NCI-H2029 treated with DMSO at 0.1 percent for 48 hours (cell line): Measurements from ENCODE around the gene TIGAR.

Source experiments
- DNase-seq: peaks from one replicate; lab custom pipeline; 2025; lab: John Stamatoyannopoulos, UW

Gene TIGAR

DNA sequence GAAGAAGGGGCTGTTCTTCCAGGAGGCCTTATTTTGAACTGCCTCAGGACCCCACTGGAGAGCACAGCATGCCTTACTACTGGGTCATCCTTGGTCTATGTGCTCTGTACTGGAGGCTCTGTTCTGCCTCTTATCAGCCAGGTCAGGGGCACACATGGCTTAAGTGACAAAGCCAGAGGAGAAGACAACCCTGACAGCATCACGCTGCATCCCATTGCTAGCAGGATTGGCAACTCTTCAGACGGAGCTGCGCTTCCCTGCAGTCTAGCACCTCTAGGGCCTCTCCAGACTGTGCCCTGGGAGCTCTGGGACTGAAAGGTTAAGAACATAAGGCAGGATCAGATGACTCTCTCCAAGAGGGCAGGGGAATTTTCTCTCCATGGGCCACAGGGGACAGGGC, 17.3 kb upstream of the TIGAR start:
- DNase-seq, result no peak

DNA sequence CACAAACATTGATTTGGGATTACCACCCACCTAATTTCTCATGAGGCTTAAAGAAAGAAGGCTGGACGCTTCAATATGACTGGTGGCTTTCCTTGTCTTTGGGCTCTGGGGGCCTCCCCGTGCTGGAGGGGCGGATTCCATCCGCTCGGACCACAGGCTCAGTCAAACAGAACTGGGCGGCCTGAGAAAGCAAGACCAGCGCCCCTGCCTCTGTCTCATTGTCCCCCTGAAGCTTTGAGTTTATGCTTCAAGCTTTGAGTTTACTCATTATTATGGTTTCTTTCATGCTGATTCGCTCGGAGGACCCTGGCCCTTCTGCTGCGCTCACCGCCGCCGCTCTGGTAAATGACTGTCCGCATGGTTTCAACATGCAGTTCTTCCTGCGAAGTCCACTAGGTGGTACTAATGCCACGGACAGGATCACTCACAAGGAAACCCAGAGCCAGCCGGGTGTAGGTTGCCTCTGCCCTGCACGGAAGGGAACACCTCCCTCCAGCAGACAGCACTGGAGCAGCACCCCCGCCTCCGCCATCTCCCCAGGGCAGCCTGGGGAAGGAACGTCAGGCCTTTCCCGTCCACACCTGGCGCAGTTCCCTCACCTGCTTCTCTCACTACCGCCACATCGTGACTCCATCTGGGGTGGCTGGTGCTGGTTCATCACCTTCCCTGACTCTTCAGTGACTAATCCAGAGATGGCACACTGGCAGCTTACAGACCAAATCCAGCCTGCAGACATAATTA, 13.2 kb upstream of the TIGAR start:
- peak; percentile 21 for DNase-seq

DNA sequence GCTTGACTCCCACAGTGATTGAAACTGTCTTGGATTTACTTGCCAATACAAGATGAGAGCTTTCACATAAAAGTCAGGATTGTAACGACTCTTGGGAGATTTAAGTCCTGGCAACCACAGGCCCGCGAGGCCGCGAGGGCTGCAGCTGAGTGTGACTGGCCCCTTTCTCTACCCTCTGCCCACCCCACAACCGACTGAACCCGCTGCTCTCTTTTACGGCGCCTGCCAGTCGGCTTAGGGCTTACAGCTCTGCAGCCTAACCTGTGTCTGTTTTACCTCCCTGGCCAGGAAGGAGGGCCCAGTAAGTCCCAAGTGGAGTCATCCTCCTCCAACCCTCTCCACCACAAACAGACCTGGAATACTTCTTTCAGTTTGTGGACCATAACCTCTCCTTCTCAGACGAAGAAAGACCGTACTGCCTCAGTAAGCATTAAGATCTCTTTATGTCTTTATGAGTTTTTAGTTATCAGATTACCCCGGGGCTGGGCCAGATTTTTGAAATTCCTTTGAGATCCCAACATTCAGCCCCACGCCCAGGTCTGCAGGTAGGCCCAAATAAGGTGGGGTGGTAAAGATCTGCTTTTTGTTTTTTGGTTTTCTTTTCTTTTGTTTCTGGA, 12.6 kb upstream of the TIGAR start:
- DNase-seq, result no peak

DNA sequence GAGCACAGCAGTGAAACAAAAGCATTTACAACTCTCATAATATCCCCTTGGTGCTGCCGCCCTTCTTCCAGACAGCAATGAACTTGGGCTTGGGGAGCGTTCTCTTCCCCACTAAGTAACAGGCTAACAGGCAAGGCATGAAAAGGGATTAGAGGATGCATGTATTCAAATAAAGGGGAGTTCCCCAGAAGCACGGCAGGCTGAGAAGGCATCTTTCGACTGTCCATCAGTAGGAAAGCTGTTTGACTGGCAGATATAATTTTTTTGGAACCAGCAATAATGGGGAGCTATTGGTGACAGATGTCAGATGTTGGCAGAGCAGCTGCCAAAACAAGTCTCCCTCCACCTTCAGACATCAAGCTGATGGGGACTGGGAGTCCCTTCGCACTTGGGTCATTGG, 9.2 kb upstream of the TIGAR start:
- DNase-seq, result no peak

DNA sequence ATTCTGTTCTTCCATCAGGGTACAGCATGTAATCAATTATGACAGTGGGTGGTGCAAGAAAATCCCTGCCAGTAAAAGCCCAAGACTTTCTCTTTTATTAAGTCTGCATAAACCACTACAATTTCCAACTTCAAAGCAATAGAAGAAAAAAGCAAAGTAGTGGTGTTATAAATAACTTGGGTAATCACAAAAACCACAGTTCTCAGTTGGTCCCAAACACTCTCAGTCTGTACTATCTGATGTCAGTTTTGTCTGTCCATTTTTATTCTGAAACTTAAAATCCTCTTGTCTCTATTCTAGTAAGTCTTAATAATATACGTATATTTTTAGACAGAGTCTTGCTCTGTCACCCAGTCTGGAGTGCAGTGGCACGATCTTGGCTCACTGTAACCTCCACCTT, 8.8 kb upstream of the TIGAR start:
- DNase-seq, result no peak

DNA sequence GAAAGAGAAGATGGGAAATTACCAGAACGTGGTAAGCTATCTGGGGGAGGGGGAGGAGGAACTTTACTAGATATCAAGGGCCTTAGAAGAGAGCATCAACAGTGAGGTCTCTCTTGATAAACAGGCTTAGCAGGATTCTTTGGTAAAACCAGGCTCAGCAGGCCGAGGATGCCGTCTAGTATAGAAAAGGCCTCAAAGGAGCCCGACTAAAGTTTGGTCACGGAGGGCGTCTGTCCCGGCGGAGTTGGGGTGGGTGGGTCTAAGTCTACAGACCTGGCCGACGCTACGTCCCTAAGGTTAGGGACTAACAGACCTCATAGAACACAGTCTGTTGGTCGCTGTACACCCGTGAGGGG, 538 bp upstream of the TIGAR start:
- DNase-seq, result no peak

DNA sequence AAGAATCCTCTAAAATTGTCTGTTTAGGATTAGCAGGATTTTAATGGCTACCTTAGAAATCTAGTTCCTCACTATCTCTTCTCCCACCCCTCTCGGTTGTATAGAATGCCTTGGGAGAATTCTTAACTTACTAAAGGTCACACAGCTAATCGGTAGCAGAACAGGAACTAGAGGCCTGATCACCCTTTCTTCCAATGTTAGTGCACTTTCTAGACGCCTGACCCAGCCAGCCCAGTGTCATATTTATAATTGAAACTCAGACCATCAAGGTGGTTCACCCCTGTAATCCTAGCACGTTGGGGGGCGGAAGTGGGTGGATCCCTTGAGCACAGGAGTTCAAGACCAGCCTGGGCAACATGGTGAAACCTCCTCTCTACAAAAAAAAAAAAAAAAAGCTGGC, 1.7 kb downstream of the TIGAR start:
- no peak for DNase-seq

DNA sequence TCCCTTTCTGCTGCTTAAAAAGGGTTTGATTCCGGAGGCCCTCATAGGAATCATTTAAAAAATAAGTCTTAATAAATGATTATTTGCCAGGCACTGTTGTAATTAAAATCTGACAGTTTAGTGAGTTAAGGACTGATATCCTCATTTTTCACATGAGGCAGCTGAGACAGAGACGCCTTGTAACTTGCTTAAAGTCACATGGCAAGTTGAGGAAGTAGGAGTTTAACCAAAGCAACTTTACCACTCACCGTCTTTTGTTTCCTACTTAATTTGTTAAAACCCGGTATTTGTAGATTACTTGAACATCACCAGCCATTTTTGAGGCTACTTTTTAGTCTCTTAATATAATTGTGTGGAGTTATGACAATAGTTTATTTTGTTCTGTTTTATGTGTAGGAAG, 2.4 kb downstream of the TIGAR start:
- DNase-seq, result no peak

DNA sequence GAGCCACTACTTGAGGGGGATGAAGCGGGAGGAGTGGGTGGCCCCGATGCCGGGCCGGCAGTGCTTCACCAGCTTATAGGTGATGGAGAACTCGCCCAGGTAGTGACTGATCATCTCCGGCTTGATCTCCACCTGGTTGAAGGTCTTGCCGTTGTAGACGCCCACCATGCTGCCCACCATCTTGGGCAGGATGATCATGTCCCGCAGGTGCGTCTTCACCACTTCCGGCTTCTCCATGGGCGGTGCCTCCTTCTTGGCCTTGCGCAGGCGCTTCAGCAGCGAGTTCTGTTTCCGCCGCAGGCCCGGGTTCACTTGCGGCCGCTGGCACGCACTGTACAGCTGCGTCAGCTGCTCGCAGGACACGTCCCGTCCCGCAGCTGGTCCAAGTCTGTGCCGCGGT, 3.4 kb downstream of the TIGAR start:
- DNase-seq, result no peak

DNA sequence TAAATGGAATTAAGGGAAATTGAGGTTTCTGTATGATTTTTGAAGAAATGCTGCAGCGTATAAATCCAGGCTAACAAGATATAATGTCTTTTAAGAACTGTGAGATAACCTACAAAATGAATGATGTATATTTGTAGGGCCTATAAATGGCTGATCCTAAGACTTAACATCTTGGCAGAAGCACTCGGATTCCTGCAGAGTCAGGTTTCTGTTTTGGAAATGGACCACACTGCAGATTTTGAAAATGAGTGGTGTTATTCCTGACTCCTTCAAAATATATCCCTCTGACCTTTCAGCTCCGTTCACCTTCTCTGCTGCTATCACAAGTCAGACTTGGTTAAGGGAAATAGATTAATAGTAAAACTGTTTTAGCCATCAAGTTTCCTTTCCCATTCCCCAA, 5.0 kb downstream of the TIGAR start:
- no peak for DNase-seq

DNA sequence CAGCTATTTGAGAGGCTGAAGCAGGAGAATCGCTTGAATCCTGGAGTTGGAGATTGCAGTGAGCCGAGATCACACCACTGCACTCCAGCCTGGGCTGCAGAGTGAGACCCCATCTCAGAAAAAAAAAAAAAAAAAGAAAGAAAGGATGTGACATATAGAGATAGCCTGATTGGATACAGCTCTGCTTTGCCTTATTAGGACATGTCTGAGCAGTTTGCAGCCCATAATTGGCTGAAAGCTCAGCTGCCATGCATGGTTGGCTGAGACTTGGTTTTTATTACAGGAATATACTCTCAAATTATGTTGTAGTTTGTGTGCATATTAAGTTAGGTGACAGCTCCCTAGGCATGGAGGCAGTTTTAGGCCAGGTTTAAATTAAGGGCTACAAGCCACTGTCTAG, 6.3 kb downstream of the TIGAR start:
- no peak for DNase-seq

DNA sequence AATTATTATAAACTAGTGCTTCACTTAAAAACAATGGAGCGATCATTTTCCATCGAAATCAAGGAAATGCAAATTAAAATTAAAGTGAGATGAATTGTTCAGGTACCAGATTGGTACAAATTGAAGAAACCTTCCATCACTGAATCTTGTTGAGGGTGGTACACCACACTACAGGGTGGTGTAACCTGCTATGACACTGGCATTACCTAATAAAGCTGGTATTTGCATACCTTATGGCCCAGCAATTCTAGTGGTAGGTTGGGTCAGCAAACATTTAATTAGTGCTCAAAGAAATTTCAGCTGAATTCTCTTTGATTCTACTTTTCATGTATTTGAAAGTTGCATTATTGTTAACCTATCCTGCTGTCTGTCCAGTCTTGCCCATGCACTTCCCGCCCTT, 9.2 kb downstream of the TIGAR start:
- no peak for DNase-seq

DNA sequence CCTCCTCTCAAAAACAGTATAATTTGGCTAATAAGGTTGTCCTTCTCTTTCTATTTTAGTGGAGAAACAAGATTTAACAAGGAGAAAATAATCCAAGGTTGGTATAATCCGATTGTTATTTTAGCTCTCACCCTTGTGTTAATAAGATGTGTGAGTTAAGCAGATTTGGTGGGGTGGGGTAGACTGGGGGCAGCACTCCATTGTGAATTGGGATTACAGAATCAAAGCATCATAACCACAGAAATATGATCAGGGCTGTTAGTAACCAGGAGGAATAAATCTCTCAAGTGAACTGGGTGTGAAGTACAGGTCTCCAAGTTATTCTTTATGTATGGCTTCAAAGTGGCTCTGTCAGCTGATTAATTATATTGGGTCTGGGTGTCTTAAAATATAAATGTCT, 10.2 kb downstream of the TIGAR start:
- DNase-seq, result no peak

DNA sequence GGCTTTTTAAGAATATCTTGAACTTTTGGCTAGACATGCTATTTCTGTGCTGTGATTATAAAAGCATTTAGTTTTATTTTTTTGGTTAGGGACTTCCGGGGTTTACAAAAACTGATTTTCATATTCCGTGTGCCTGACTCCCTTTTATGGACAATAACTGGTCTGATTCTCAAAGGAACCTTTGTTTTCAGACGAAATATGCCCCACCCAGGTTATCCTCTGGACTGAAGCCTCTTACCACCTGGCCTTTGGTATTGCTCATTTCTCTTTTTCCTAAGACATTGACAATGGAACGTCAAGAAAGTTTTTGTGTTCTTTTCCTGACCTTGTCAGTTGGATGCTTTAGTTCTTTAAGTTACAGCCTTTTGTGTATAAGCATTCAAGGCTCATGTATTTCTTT, 10.8 kb downstream of the TIGAR start:
- DNase-seq, result no peak

DNA sequence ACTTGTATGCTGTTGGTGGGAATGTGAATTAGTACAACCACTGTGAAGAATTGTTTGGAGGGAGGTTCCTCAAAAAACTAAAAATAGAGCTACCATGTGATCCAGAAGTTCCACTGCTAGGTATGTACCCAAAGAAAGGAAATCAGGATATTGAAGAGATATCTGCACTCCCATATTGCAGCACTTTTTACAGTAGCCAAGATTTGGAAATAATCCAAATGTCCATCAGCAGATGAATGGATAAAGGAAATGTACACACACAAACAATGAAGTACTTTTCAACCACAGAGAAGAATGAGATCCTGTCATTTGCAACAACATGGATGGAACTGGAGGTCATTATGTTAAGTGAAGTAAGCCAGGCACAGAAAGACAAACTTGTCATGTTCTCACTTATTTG, 25.9 kb downstream of the TIGAR start:
- no peak for DNase-seq

DNA sequence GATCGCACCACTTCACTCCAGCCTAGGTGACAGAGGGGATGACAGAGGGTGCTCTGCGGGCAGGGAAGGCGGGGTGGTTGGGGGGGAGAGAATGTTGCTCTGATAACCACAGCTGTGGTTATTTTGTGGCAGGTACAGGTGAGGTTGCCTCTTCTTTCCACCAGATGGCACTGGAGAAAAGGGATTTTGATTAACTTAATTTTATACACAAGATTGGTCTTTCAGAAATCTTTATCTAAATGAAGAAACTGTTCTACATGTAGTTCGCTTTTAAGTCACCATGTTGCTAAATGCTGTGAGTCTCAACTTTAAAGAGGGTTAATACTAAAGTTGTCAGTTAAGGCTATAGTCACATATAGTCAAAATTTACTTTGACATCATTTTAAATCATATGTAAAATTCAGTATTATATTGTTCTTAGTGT, 32.8 kb downstream of the TIGAR start:
- DNase-seq, result no peak

DNA sequence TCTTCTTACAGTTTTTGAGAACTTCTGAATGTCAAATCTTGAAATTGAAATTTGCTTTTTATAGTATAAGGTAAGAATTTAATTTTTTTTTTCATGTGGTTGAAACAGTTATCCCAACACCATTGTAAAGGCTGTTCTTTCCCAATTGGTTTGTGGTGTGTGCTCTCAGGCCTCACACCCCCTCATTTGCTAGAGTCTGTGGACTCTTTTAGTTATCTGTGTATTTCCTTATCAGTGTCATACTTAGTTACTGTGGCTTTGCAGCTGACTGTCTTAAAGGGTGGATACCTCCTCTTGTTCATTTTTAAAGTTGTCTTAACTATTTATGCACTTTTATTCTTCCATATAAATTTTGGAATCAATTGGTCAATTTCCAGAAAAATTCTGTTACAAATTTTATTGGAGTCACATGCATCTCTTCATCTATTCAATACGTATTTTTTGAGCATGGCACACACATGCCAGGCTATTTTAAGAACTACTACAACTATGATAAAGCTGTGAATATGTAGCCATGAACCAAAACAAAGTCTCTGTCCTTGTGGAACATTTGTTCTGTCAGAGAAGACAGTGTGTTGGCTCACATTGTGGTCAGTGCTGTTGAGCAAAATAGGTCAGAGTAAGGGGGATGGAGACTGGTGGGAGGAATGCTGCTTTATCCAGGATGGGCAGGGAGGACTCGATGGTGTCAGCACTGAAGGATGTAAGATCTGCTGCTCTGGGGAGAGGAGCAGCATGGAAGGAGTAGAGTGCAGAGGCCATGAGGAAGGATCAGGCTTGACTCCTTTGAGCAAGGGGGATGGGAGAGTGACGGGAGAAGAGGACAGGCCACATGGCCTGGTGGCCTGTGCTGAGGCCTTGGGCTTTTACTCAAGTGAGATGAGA, 34.4 kb downstream of the TIGAR start:
- DNase-seq, result no peak

DNA sequence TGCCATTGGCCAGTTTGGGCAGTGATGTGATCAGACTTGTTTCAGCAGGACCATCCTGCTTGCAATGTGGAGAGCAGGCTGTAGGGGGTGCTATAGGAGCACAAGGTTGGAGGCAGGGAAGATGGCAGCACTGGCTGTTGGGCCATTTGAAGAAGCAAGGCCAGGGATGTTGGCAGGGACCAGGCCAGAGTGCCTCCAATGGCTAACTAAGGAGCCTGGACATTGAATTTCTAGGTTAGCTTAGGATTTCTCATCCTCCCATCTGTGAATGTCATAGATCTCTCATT, 35.0 kb downstream of the TIGAR start:
- no peak for DNase-seq

DNA sequence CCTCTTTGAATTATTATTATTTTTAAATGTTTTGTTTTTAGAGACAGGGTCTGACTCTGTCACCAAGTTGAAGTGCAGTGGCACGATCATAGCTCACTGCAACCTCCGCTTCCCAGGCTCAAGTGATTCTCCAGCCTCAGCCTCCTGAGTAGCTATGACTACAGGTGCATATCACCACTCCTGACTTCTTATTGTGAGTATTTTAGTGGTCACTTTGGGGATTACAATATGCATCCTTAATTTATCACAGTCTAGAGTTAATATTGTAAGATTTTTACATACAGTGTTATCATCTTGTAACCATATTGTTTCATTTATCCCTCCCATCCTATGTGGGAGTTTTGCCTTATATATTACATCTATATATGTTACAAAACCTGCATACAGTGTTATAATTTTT, 45.1 kb downstream of the TIGAR start:
- DNase-seq, result no peak

DNA sequence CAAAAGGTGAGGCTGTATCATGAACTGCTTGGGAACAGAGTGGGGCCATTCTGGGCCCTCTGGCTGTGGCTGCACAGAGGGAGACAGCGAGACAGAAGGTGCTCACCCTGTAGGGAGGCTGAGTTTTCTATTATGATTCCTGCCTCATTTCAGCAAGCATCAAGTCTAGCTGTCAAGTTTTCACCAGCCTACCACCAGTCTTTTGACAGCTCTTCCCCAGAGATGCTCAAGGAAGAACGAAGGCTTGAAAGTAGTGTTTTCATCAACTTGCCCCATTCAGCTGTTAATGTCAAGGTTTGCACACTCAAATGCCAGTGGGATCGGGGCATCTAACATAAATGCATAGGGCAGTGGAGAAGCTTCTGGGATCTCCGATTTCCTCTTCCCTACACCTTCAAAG, 48.5 kb downstream of the TIGAR start:
- no peak for DNase-seq

DNA sequence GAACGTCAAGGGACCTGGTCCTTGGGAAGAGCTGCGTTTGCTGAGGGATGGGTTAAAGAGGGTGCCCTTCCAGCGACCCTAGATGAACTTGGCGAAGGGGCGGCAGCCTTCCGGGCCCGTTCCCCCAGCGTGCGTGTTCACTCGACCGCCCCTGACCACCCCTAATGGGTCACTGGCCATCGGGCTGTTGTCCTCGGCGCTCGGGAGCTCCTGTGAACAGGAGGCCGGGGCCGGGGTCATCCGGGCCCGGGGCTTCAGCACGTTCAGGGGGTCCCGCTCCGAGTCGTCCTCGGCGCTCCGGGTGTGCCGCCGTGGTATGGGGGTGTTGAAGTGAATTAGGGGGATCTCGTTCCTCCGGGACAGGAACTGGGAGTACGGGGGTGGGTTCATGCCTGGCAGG, 49.3 kb downstream of the TIGAR start:
- no peak for DNase-seq

DNA sequence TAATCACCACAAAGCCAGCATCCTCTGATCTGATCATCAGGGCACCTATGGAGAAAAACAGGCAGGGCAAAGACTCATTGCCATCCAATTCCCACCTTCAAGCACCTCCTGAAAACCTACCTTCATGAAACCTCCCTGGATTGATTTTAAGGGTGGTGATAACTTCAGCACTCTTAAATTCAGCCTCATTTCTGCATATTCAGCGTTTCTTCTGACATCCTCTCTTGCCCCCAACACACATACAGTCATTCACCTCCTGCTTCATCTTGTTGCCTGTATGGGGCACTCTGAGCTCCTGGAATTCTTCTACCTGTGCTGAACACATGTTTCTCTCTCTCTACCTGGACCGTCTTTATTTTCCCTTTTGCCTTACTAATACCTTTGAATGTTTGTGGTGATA, 51.6 kb downstream of the TIGAR start:
- no peak for DNase-seq

DNA sequence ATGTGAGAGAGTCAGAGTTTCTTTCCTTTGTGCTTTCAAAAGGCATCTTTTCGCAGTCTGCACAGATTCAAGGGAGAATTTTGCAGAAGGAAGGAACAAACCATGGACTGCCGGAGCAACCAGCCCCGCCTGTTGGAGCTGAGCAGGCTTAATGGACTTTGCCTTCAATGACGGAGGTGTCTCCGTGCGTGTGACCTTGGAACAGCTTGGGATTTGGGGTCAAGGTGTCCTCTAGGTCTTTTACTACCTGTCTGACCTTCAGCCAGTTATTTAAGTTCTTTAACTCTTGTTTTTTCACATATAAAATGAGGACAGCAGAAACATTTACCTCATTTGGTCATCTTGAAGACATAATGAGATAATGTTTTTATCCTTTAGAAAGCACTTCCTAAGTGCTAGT, 54.4 kb downstream of the TIGAR start:
- DNase-seq, result no peak

DNA sequence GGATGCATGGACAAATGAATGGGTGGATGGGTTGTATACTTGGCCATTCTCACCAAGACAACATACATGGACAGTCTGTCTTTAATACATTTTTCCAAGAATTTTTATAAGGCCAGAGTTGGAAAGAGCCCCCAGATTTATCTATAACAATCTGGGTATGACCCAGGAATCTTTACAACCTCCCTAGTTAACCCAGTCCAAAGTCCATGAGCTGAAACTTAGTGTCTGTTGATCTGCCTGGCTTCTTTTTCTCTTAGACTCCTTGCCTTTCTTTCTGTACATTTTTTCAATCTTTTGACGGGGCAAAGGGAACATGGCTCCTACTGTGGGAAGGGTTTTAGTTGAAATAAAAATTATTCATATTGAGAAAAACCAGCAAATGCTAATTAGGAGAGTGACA, 57.8 kb downstream of the TIGAR start:
- DNase-seq, result no peak
